Stimulated activated naive CD4-positive, alpha-beta T cell treated with Interleukin-2 at 50 U/mL for 16 hours (primary cell): ENCODE results near the gene PPBP.

Source experiments
- DNase-seq: peaks from one replicate; lab custom pipeline; 2025; lab: John Stamatoyannopoulos, UW

Gene PPBP

GRCh38 chr4:73988061-73988460 lies at the start of gene PPBP:
Gene PPBP (minus strand): TSS chr4:73988190. CDS start chr4:73988103, 87 bp downstream.
- DNase-seq: no peak

- no peak for DNase-seq
Observed at GRCh38 chr4:74037076-74037955, 49.3 kb upstream of the PPBP start.

- DNase-seq: no peak
Observed at GRCh38 chr4:74033739-74034138, 45.7 kb upstream of the PPBP start.

- no peak for DNase-seq
Observed at GRCh38 chr4:74032064-74032463, 44.1 kb upstream of the PPBP start.

GRCh38 chr4:74031576-74031975 lies 43.6 kb upstream of the PPBP start:
- DNase-seq: no peak

- no peak for DNase-seq
Observed at GRCh38 chr4:74030285-74030684, 42.3 kb upstream of the PPBP start.

GRCh38 chr4:74028504-74028903 lies 40.5 kb upstream of the PPBP start:
- no peak for DNase-seq

GRCh38 chr4:74023709-74024108 lies 35.7 kb upstream of the PPBP start:
- no peak for DNase-seq

GRCh38 chr4:74021601-74022000 lies 33.6 kb upstream of the PPBP start:
- no peak for DNase-seq

- DNase-seq: no peak
Observed at GRCh38 chr4:74018771-74019170, 30.8 kb upstream of the PPBP start.

GRCh38 chr4:74018116-74018515 lies 30.1 kb upstream of the PPBP start:
- DNase-seq: no peak

- no peak for DNase-seq
Observed at GRCh38 chr4:74016068-74016467, 28.1 kb upstream of the PPBP start.

- no peak for DNase-seq
Observed at GRCh38 chr4:74015126-74015780, 27.3 kb upstream of the PPBP start.

GRCh38 chr4:74014332-74014731 lies 26.3 kb upstream of the PPBP start:
- no peak for DNase-seq

- DNase-seq: no peak
Observed at GRCh38 chr4:74013264-74013663, 25.3 kb upstream of the PPBP start.

GRCh38 chr4:74012130-74012529 lies 24.1 kb upstream of the PPBP start:
- DNase-seq: no peak

- no peak for DNase-seq
Observed at GRCh38 chr4:74009307-74009706, 21.3 kb upstream of the PPBP start.

- no peak for DNase-seq
Observed at GRCh38 chr4:74006009-74006476, 18.1 kb upstream of the PPBP start.

GRCh38 chr4:74005528-74005927 lies 17.5 kb upstream of the PPBP start:
- DNase-seq: no peak

- DNase-seq: no peak
Observed at GRCh38 chr4:74004668-74005067, 16.7 kb upstream of the PPBP start.

GRCh38 chr4:74000301-74000700 lies 12.3 kb upstream of the PPBP start:
- DNase-seq: no peak

GRCh38 chr4:73998040-73999011 lies 10.3 kb upstream of the PPBP start, which contains the start of gene CXCL5:
Gene CXCL5 (minus strand): TSS chr4:73998677. CDS start chr4:73998581, 96 bp downstream.
- DNase-seq: no peak
